SU-DHL-6 (cell line): ENCODE measurements around the gene SRL.

Experiments used
- CTCF ChIP-seq: fragments of 200-600 bp; sonication (generic); IDR thresholded peaks from one replicate; pipeline ENCODE4 v1.5.1; 2017; ENCODE audit warnings: antibody characterized with exemption, mild to moderate bottlenecking, low read length, moderate library complexity; ENCODE audit not compliant: insufficient read depth, poor library complexity, severe bottlenecking
- EZH2phosphoT487 ChIP-seq: fragments of 200-600 bp; sonication (generic), shearing (Covaris generic); conservative IDR thresholded peaks from 2 replicates; pipeline ENCODE4 v1.6.1; 2018; ENCODE audit warnings: mild to moderate bottlenecking, antibody characterized with exemption, low read length, moderate library complexity, mixed read lengths

DNA sequence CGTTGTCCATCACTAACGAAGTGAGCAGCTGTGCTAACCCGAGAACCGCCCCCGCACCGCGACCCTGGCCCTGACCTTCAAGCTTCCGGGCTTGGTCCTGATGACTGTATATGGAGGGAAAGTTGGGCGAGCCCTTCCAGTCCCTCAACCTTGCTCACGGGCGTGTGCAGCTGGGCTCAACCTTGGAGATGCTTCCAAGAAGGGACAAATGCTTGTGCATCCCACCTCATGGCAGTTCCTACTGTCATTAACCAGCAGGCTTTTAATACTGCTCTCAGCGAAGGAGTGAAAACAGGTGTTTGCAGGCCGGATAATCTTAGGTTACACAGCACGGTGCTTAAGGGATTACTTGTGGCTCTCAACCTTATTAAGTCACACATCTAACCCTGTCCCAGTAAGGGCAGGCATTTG, 33.5 kb downstream of the SRL start:
- no peak for TF ChIP-seq CTCF
- no peak for TF ChIP-seq EZH2phosphoT487
